Measurements from ENCODE around the gene REXO4. TPM values are rescaled to one million over a fixed set of nuclear protein-coding genes. Genes with fewer than 3 reads are reported as not detected.

The REXO4 gene
- total and polyA plus RNA-seq, 2 donors (not counting 1 experiment from before 2014, with no cell fraction given), result 25.0 to 37.1 TPM

GRCh38 chr9:133383438-133383837, 34.4 kb downstream of the REXO4 start:
- no peaks in the 10 kb centered on the region for H3K4me1 Mint-ChIP-seq
- H4K20me1 ChIP-seq (ENCODE audit: control insufficient read depth, insufficient read depth, low read length, poor library complexity, severe bottlenecking), result no peaks in the 10 kb centered on the region
- POLR2A ChIA-PET, result no interaction called here
- 100% methylated on average over 3 of the region's 3 CpGs for WGBS (ENCODE audit: insufficient coverage)
- H2AFZ ChIP-seq (ENCODE audit: insufficient read depth, low read depth, low read length, poor library complexity, severe bottlenecking), result no peak overlapping the region
- CTCF ChIA-PET, result no interaction called here
- no peak overlapping the region for H3K27ac ChIP-seq (ENCODE audit: low read length in 2 of 2)
- no peak overlapping the region for H3K27ac Mint-ChIP-seq
- no peaks in the 10 kb centered on the region for H3K27me3 ChIP-seq (replicated peaks in 1 of 4; ENCODE audit: control extremely low read depth in 1 of 4, control insufficient read depth in 3 of 4, insufficient read depth in 4 of 4, low read length in 3 of 4)
- ATAC-seq (ENCODE audit: low read depth) (no peak), DNase-seq (no peak)
- no peak for TF ChIP-seq CTCF (IDR thresholded peaks at IDR 0.05)
- TF ChIP-seq EZH2 (IDR thresholded peaks at IDR 0.05; ENCODE audit: borderline replicate concordance, insufficient read depth, low read depth, low read length, poor library complexity, severe bottlenecking), result no peak
- no peaks in the 10 kb centered on the region for H3K27me3 Mint-ChIP-seq
- no peak overlapping the region for H3K4me3 ChIP-seq (ENCODE audit: control extremely low read depth in 1 of 5, extremely low read depth in 1 of 5, insufficient read depth in 1 of 5, low read depth in 2 of 5, low read length in 4 of 5)
- no peak overlapping the region for H3K9ac ChIP-seq (ENCODE audit: low read length)
- no peak overlapping the region for H3K4me3 Mint-ChIP-seq
- H3K9me3 ChIP-seq (ENCODE audit: control extremely low read depth in 1 of 3, control insufficient read depth in 2 of 3, insufficient read depth in 1 of 3, low read length in 2 of 3), result no peaks in the 10 kb centered on the region
- H3K4me2 ChIP-seq (replicated peaks; ENCODE audit: low read depth, low read length, poor library complexity, severe bottlenecking), result no peak overlapping the region
- H3K9me3 Mint-ChIP-seq (ENCODE audit: insufficient read depth), result no peaks in the 10 kb centered on the region
- no peaks in the 10 kb centered on the region for H3K36me3 ChIP-seq (replicated peaks in 1 of 2; ENCODE audit: control extremely low read depth in 1 of 2, control insufficient read depth in 1 of 2, extremely low read depth in 1 of 2, insufficient read depth in 2 of 2, low read length in 1 of 2)
- no peaks in the 10 kb centered on the region for H3K4me1 ChIP-seq (ENCODE audit: control insufficient read depth in 2 of 2, insufficient read depth in 2 of 2, low read length in 2 of 2)
- no peaks in the 10 kb centered on the region for H3K79me2 ChIP-seq (ENCODE audit: control insufficient read depth, insufficient read depth, low read length)
- intact Hi-C loops (cut with micrococcal nuclease), result no loop called here

- Histone ChIP-seq H2AFZ (ENCODE audit: insufficient read depth, low read depth, low read length, poor library complexity, severe bottlenecking) (no peak overlapping the region), H3K4me2 (replicated peaks; ENCODE audit: low read depth, low read length, poor library complexity, severe bottlenecking) (no peak overlapping the region), H3K79me2 (ENCODE audit: control insufficient read depth, insufficient read depth, low read length) (no peaks in the 10 kb centered on the region), H3K4me1 (ENCODE audit: control insufficient read depth in 2 of 2, insufficient read depth in 2 of 2, low read length in 2 of 2) (no peaks in the 10 kb centered on the region), H3K36me3 (replicated peaks in 1 of 2; ENCODE audit: control extremely low read depth in 1 of 2, control insufficient read depth in 1 of 2, extremely low read depth in 1 of 2, insufficient read depth in 2 of 2, low read length in 1 of 2) (no peaks in the 10 kb centered on the region), H3K27me3 (replicated peaks in 1 of 4; ENCODE audit: control extremely low read depth in 1 of 4, control insufficient read depth in 3 of 4, insufficient read depth in 4 of 4, low read length in 3 of 4) (no peaks in the 10 kb centered on the region), H3K9ac (ENCODE audit: low read length) (no peak overlapping the region), H3K27ac (ENCODE audit: low read length in 2 of 2) (no peak overlapping the region), H4K20me1 (ENCODE audit: control insufficient read depth, insufficient read depth, low read length, poor library complexity, severe bottlenecking) (no peaks in the 10 kb centered on the region), H3K4me3 (ENCODE audit: control extremely low read depth in 1 of 5, extremely low read depth in 1 of 5, insufficient read depth in 1 of 5, low read depth in 2 of 5, low read length in 4 of 5) (no peak overlapping the region), H3K9me3 (ENCODE audit: control extremely low read depth in 1 of 3, control insufficient read depth in 2 of 3, insufficient read depth in 1 of 3, low read length in 2 of 3) (no peaks in the 10 kb centered on the region)
- Mint-ChIP-seq H3K27me3 (no peaks in the 10 kb centered on the region), H3K4me1 (no peaks in the 10 kb centered on the region), H3K4me3 (no peak overlapping the region), H3K9me3 (ENCODE audit: insufficient read depth) (no peaks in the 10 kb centered on the region), H3K27ac (no peak overlapping the region)
- DNase-seq, result no peak
- WGBS (ENCODE audit: insufficient coverage), result 97% methylated on average over 4 of the region's 4 CpGs
- CTCF ChIA-PET, result no interaction called here
- ATAC-seq (ENCODE audit: low read depth), result no peak
- intact Hi-C loops (cut with micrococcal nuclease), result no loop called here
- POLR2A ChIA-PET, result no interaction called here
- TF ChIP-seq CTCF (IDR thresholded peaks at IDR 0.05) (no peak), EZH2 (IDR thresholded peaks at IDR 0.05; ENCODE audit: borderline replicate concordance, insufficient read depth, low read depth, low read length, poor library complexity, severe bottlenecking) (no peak)
Measured at GRCh38 chr9:133382507-133383141, 35.2 kb downstream of the REXO4 start.
